GM19467 (cell line): ENCODE measurements around the gene ADCY7.
"Not testable (repeated sequence)": the region's sequence is repeated elsewhere in the genome, so short reads cannot be mapped to it uniquely, and the experiment has no call there.

Source experiments
- ATAC-seq: cut with Tn5 transposase; IDR thresholded peaks from one replicate; pipeline ENCODE4 v1.9.1; 2021; ENCODE audit warnings: mild to moderate bottlenecking, moderate library complexity; ENCODE audit not compliant: unreplicated experiment

The ADCY7 gene

DNA sequence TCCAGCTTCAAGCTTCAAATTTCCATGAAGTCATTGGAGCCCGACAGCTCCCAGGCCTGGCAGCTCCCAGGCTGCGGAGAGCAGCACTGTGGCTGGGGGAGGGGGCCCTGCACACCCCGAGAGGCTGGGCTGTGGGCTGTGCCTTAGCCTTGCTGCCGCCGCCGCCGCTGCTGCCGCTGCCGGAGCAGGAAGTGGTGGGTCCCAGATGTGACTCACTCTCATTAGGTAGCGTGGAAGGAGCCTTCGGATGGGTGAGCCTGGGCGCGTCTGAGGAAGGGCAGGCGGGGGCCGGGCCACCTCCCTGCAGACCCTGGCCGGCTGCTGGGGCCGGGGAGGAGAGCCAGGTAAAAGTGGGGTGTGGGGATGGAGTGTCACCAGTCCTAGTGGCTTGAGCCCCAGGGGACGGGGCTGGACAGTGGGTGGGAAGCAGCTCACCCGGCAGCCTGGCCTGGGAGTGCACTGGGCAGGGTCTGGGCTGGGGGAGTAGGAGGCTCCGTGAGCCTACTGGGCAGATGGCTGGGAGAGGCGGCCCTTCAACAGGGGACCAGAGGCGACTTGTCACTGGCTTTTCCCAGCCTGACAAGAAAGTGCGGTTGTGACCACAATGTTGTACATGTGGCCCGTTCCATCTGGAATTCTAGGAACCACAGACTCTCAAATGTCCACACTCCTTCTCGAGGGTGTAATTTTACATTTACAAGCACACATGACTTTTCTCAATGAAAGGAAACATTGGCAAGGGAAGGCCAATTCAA is at the start of gene ADCY7:
TSS of gene ADCY7 (plus strand) at position 215 of the 755 bp plus-strand sequence. CDS start 21,629 bp downstream, outside the sequence.
- peak; percentile 70 for ATAC-seq

DNA sequence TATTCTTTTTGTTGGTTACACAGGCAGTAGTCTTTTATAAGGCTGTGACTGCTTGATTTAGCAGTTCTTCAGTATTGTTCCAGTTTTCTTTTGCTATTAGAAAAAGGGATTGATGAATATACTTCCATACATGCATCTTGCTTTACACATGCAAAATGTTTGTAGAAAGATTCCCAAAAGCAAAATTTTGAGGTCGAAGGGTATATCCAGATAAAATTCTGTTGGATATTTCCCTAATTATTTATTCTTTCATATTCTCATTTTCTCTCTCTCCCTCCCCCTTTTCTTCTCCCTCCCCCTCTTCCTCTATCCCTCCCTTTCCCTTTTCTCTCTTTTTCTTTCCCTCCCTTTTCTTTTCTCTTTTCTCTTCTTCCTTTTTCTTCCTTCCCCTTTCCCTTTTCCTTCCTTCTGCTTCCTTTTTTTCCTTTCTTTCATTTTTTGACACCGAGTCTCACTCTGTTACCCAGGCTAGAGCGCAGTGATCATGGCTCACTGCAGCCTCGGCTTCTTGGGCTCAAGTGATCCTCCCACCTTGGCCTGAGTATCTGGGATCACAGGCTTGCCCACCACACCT is 46.9 kb upstream of the ADCY7 start:
- ATAC-seq = no peak

DNA sequence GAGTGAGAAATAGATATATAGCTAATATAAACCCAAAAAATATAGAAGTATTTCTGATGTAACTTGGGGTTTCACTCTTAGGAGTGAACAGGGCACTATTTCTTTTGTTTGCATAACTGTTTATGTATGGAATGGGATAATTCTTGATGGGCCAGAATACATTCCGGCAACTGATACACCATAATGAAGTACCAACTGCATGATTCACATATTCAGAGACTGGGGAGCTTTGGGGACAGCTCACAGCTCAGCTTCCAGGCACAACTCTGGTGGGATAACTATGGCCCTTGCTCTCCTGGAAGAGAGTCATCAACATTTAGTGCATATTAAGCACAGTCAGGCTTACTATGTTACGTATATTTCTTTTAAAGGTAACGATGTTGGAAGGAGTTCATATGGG is 42.1 kb upstream of the ADCY7 start:
- ATAC-seq = no peak

DNA sequence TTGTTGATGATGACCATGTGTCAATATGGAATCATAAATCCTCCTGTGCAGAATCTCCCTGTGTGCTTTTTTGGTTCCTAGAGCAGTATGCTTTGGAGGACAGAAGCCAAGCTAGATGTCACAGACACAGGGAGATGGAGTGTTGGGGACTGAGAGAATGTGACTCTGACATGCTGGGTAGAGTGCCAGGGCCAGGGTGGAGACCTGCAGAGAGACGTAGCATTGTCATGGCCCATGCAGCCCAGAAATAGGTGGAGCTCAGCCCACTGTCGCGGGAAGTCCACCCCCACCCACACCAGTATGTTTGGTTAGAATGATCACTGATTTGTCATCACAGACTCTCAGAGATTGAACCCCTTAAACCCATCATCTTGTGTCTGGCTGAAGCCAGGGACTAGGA is 39.2 kb upstream of the ADCY7 start:
- ATAC-seq = no peak

DNA sequence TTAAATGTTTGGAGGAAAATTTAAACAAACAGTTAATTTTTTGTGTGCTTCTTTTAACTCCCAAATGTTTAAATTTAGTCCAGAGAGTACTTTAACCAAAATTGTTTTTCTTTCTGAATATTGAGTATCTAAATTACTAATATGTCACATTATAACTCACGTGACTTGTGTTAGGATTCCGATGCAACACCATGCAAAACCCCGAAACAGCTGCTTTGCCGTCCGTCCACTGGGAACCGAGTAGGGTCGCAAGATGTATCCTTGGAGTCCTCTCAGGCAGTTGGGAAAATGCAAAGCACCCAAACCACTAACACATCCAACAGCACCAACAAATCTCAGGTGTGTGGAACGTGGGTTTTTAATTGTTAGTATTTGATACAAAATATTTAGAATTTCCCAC is 38.7 kb upstream of the ADCY7 start:
- no peak for ATAC-seq

DNA sequence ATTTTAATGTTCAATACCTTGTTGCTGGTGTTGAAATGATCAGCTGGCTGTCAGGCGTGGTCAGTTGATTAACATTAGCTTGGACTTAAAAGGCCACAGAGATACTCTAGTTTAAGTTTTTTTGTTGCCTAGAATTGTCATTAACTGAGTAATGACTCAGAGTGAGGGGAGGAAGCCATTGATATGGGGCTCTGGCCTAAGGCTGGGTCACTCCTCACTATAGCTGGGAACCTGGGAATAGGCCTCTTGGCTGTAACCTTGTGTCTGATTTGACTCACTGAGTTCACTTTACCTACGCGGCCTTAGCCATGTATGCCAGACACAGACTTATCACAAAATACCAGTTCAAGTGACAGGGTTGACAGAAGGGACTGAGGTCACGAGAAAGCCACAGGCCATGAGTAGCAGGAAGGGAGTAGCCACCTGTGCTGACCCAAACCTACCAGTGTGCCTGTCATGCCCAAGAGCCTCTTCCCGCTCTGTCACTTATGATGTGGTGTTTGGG is 37.9 kb upstream of the ADCY7 start:
- ATAC-seq = no peak

DNA sequence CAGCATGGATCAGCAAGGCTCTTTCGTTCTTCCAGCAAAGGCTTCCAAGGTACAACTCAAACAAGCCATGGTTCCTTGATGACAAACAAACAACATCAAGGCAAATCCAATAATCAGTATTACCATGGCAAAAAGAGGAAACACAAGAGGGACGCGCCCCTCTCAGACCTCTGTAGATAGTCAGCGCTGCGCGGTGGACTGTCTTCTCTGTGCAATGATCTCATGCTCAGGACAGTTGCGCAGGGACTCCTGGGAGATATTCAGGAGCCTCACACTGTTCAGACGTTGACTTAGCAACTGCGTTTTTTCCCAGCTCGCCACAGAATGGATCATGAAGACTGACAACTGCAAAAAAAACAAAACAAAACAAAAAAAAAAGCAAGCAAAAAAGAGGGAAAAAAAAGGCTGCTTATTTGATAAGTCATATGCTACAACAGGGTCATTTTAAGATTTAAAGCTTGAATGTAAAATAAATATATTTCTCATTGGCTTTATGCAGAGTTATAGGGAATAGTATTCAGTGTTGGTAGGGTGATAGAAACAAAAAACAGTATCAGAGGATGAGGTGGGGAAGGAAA is 37.1 kb upstream of the ADCY7 start:
- no peak for ATAC-seq

DNA sequence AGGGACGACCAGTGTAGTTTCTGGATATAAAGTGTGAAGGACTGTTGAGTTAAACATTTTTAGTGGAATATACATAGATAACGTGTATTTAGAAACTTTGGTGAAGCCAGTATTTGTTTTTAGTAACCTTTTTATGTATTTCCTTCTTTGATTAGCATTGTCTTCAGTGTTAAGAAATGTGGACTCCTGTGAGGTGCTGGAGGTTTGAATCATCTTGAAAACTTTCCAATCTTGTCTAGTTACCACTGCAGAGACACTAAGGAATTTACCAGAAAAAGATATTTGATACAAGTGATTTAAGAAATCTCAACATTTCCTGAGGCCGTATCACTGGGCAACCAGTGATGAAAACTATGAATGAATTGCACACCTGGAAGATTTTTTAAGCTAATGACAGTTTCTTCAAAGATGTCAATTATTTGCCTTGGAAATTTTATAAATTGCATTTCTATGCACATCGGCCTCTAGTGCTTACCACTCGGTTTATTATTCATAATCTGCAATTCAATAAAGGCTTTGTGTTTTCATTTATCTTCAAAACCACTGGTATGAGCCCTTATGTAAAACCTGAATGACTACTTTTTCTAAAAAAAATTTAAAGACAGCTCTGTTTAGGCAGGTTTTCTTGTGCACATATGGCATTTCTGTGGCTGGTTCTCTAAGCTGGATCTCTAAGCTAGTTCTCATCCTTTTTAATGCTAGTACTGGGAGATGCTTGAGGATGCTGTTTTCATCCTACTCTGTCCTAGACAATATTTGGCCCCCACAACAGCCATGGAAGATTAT is 31.4 kb upstream of the ADCY7 start:
- ATAC-seq = no peak

DNA sequence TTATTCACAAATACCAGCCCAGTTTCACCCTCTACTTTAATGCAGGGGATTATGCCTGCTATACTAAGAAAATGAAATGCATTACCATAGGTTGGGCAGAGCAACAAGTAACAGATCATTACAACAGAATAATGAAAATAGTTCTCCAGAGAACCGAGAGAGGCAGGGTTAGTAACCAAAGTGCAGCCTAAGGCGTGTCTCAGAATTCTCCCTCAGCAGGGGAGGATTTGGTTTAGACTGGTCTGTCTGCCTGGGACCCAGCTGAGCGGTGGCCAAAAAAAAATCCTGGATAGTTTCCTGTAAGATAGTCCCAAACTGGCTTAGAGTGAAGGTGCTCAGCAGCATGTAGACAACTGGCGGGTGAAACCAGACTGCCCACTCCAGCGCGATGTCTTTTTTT is 30.8 kb upstream of the ADCY7 start:
- ATAC-seq = no peak

DNA sequence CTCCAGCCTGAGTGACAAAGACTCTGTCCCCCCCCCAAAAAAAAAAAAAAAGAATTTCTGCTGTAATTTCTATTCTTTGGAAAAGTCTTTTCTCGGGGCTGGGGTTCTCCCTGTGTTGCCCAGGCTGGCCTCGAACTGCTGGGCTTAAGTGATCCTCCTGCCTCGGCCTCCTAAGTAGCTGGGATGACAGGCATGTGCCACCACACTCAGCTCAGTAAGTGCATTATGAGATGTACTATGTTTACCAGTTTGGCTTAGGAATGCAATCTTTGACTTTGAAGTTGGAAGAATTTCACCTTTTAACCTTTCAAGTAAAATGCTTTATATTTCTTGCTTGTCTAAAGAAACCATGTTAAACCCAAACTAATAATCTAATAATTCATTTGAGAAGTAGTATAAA is 28.0 kb upstream of the ADCY7 start:
- no peak for ATAC-seq

DNA sequence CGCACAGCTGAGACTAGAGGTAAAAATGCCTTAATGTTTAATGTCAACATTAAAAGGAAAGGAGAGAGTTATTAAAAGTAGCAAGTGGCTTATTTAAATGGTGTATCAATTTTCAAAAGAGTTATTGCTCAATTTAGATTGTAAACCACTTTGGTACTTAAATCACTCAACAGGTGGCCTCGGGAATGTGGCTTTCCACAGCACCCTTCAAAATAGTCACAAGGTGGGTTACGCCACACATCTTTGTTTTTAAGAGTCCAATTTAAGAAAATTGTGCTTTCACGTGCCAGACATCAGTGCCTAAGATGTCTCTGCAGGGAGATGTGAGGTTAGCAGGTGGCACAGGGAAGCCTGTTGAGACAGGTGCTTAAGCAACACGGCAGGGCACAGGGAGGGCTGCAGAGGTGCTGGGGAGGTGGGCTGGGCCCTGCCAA is 27.5 kb upstream of the ADCY7 start:
- ATAC-seq = no peak

DNA sequence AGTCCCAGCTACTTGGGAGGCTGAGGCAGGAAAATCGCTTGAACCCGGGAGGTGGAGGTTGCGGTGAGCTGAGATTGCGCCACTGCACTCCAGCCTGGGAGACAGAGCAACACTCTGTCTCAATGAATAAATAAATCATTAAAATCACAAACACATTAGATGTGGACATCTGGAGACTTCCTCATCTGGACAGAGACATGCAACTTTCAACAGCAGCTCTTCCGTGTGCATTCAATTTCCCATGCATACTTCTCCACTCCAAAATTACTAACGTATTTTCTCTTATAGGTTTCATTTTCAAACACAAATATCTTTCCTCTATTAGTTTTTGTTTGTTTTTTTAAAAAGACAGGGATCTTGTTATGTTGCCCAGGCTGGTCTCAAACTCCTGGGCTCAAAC is 23.3 kb upstream of the ADCY7 start:
- ATAC-seq = not testable (repeated sequence)

DNA sequence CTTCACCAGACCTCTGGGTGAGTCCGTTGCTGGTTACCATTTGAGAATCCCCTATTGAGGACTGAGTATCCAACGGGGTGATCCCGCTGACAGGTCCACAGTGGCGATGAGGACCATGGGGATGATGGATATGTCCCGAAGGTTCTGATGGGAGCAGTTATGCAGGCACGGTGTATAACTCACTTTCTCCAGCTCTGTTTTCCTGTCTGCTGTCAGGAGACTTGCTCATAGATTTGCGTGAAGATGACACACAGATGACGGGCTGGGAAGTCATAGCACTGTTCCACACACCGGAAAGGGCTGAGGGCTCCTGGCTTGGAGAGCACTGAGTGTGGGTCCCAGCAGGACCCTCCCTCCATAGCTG is 22.2 kb upstream of the ADCY7 start:
- ATAC-seq = no peak

DNA sequence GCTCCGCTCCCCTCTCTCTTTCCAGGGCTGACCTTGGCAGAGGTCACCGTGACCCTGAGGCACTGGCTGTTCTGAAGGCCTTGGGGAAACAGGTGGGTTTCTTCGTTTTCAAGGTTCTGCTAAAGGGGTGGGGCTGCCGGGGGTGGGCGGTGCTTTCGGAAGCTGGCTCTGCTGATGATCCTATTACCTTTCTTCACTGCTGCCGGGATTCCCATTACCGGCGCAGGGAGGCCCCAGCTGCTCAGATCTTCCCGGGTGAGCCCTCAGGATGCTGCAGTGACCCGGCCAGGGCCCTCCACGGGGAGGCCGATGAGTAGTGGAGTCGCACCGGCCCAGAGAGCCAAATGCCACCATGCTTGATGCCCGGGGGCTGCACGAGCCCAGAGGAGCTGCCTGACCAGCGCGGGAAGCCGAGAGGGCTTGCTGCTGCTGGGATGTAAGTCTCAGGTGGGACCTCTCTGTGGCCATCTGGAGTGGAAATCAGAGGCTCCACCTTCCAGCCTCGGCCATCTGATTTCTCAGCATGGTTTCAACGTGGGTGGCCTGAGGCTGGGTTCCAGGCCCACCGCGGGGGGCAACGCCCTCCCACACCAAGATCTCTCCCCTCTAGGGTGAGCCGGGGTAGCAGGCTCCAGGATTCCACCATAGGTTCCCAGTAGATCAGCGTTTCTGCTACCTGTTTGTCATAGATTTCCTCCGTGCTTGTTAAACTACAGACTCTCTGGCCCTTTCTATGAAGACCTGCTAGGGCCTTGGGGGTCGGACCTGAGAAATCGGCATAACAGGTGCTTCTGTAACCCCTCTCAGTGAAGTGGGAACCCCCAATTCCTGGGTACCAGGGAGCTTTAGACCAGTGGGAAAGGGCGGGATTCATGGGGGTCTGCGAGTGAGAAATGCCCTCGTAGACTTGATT is 21.6 kb upstream of the ADCY7 start:
- ATAC-seq = no peak

DNA sequence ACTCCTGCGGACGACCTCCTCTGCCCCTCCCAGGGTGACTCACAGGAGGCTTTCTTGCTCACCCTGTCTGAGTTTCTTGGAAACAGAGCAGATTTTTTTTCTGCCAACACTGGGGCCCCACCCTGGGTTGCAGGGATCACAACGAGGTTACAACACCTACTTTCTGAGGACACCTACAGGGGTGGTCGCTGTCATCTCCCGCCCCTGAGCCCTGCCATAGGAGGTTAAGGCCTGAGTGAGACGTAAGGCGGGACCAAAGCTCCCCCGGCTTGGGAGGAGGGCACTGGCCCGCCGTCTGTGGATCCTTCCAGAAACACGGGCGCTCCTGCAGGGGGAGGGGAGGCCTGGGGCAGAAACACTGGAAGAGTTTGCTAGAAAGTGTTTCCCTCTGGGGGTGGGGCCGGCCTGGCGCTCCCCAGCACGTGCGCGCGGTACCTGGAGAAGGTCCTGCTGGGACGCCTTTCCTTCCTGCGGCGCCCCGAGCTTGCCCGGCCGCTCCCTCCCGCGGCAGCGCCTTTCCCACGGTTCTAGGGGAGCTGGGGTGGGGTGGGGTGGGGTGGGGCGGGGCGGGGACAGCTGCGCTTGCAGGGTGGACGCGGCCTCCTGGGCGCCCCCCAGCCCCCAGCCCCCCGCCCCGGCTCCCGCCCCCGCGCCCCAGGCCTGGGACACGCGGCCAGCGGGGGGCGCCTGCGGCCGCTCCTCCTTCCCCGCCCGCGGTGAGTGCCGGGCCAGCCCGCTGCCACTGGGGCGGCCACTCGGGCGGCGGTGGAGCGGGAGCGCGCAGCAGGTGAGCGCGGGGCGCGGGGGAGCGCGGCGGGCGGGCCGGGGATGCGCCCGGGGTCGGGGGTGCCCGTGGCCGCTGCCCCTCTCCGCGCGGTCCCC is 20.7 kb upstream of the ADCY7 start:
- ATAC-seq = peak; percentile 67

DNA sequence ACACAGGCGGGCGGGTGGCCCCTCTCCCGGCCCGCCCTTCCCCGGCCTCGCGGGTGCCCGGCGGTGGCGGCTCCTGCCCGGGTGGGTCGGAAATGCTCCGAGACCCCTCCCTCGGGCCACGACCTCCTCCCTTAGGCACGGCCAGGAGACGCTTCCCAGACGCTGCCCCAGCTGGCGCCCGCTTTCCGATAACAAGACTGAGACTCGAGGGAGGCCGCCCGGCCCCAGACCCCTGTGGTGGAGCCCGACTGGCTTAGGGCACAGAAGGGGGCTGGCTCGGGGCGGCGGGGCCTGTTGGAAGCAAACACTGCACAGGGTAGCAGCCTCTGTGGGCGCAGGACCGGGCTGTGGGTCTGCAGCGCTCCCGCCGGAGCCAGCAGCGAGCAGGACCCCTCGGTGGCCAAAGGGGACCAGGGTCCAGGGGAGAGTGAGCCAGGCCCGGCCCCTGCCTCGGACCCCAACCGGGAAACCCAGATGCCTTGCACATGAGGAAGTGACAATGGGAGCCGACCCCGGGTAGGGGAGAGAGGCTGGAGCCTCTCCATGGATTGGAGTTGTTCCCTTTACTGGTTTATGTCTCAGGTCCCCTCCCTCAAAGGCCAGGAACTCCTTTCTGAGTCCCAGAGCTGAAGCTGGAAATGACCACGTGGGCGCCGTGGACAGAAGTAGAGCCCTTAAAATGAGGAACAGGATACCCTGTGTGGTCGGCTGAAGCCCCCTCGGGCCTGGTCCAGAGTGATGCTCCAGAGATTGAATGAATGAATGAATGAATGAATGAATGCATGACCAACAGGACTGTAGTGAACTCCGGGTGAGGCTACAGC is 19.8 kb upstream of the ADCY7 start:
- ATAC-seq = peak; percentile 24

DNA sequence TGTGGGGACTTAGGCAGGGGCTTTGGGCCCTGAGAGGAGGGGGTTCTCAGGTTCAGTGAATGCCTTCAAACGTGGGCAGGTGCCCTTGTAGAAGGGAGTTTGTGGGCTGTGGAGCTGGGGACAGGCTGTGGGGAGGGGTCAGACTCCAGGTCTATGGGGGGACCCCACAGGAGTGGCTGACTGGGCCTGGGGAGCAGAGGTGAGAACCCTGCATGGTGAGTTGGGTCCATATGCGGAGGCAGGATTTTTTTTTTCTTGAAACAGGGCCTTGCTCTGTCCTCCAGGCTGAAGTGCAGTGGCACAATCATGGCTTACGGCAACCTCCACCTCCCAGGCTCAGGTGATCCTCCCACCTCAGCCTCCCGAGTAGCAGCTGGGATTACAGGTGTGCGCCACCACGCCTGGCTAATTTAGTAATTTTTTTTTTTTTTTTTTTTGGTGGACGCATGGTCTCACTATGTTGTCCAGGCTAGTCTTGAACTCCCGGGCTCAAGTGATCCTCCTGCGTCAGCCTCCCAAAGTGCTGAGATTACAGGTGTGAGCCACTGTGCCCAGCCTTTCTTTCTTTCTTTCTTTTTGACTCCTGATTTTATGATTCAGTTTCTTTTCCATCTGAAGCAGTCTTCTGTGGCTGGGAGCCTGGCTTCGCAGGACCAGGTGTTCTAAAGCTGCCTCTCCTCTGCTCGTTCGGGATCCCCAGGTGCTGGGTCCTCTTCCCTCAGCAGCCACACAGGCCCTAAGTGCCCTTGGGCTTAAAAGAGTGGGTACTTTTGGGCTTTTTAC is 19.0 kb upstream of the ADCY7 start:
- no peak for ATAC-seq
